GM12878 (cell line): ENCODE results near the gene LSAMP. TPM values are rescaled to one million over a fixed set of nuclear protein-coding genes. Genes with fewer than 3 reads are reported as not detected.

Experiments used
- ATAC-seq: fragments of 200-7000 bp; cut with Tn5 transposase; 3 replicates; pipeline ENCODE4 v1.9.1; 2020; ENCODE audit warnings: mild to moderate bottlenecking, moderate library complexity
- BruUV-seq: library from RNA; stranded (reverse); fragments of 400-500 nt; replicated peaks from 2 replicates; lab custom pipeline; 2021; lab: Mats Ljungman, UMichigan
- CTCF ChIA-PET: fragments of 300-600 bp; sonication (Branson Sonifier 250); formaldehyde crosslinking; extraction: SDS; loops from one replicate; lab custom pipeline; 2021; ENCODE audit warnings: inconsistent platforms; lab: Yijun Ruan, JAX
- POLR2A ChIA-PET: fragments of 350-600 bp; formaldehyde crosslinking; extraction: SDS; loops from one replicate; lab custom pipeline; 2021; ENCODE audit warnings: inconsistent platforms; lab: Charles Lee
- RAD21 ChIA-PET: fragments of 300-600 bp; sonication (Branson Sonifier 250); formaldehyde crosslinking; loops from one replicate; lab custom pipeline; 2023; ENCODE audit warnings: antibody characterized with exemption; ENCODE audit not compliant: unreplicated experiment; lab: Charles Lee
- SMC1A ChIA-PET: fragments of 300-600 bp; sonication (Branson Sonifier 250); formaldehyde crosslinking; loops from one replicate; lab custom pipeline; 2023; ENCODE audit not compliant: unreplicated experiment, uncharacterized antibody; lab: Charles Lee
- DNase-seq: peaks from one replicate; pipeline ENCODE4 v3.0.0-alpha.2; 2011; ENCODE audit warnings: low read depth, low spot score
- FAIRE-seq: peaks from 3 replicates; lab custom pipeline; 2011; peaks lifted over from hg19 to GRCh38; lab: Jason Lieb, UNC
- H2AFZ ChIP-seq: 2 replicates; pipeline ENCODE4 v1.6.0; 2011; ENCODE audit warnings: low read depth, low read length, control low read depth; ENCODE audit not compliant: control insufficient read depth
- H3K27ac ChIP-seq: 2 replicates; pipeline ENCODE4 v1.5.1; 2011; ENCODE audit warnings: control low read depth; ENCODE audit not compliant: control insufficient read depth, insufficient read depth
- H3K27me3 ChIP-seq, 2 experiments: replicated peaks in 1 of 2; 2 replicates each; pipeline versions ENCODE4 v1.6.0 to v1.6.1; 2011; ENCODE audit warnings: low read length in 1 of 2; ENCODE audit not compliant: control insufficient read depth in 2 of 2, insufficient read depth in 2 of 2
- H3K36me3 ChIP-seq, 2 experiments: 2 replicates each; pipeline ENCODE4 v1.5.1; 2011; ENCODE audit warnings: low read length in 1 of 2; ENCODE audit not compliant: control insufficient read depth in 2 of 2, insufficient read depth in 2 of 2
- H3K4me1 ChIP-seq: 2 replicates; pipeline ENCODE4 v1.6.1; 2011; ENCODE audit warnings: mild to moderate bottlenecking, low read length, moderate library complexity, mixed read lengths; ENCODE audit not compliant: control insufficient read depth, insufficient read depth
- H3K4me2 ChIP-seq: 2 replicates; pipeline ENCODE4 v1.6.0; 2011; ENCODE audit warnings: control low read depth; ENCODE audit not compliant: control insufficient read depth, insufficient read depth
- H3K4me3 ChIP-seq: fragments of 200-600 bp; sonication (generic); 2 replicates; pipeline ENCODE4 v1.5.1; 2016
- H3K79me2 ChIP-seq: 2 replicates; pipeline ENCODE4 v1.6.0; 2011; ENCODE audit warnings: low read length; ENCODE audit not compliant: control insufficient read depth, insufficient read depth
- H3K9ac ChIP-seq: 2 replicates; pipeline ENCODE4 v1.8.0; 2011; ENCODE audit warnings: low read length, control low read depth, mixed read lengths; ENCODE audit not compliant: control insufficient read depth, insufficient read depth
- H3K9me3 ChIP-seq: replicated peaks from 3 replicates; pipeline ENCODE4 v1.5.1; 2011; ENCODE audit warnings: mild to moderate bottlenecking, low read length; ENCODE audit not compliant: control insufficient read depth, insufficient read depth
- H4K20me1 ChIP-seq: 2 replicates; pipeline ENCODE4 v1.6.0; 2011; ENCODE audit not compliant: control insufficient read depth, insufficient read depth
- ATF3 ChIP-seq: IDR thresholded peaks from 2 replicates; pipeline ENCODE4 v1.6.1; 2011; ENCODE audit warnings: low read depth, mild to moderate bottlenecking, low read length, moderate library complexity, borderline replicate concordance; ENCODE audit errors: extremely low read depth
- CHD2 ChIP-seq: IDR thresholded peaks from 2 replicates; pipeline ENCODE4 v1.6.1; 2011; ENCODE audit warnings: low read depth, low read length, improper control_type of control experiment, borderline replicate concordance
- ETV6 ChIP-seq, 2 experiments: fragments of 450-650 bp in 1 of 2; IDR thresholded peaks in 1 of 2; conservative IDR thresholded peaks in 1 of 2; 2 replicates each; pipeline ENCODE4 v1.6.1; 2014; ENCODE audit warnings: antibody characterized with exemption in 1 of 2, borderline replicate concordance in 1 of 2, low read depth in 1 of 2, mild to moderate bottlenecking in 1 of 2, moderate library complexity in 1 of 2
- HCFC1 ChIP-seq: fragments of 150-350 bp; IDR thresholded peaks from 2 replicates; pipeline ENCODE4 v1.6.1; 2014; ENCODE audit warnings: low read length
- IKZF1 ChIP-seq: fragments of 450-650 bp; conservative IDR thresholded peaks from 2 replicates; pipeline ENCODE4 v1.6.1; 2017; ENCODE audit warnings: antibody characterized with exemption, mild to moderate bottlenecking
- IRF3 ChIP-seq: fragments of 450-650 bp; IDR thresholded peaks from 2 replicates; pipeline ENCODE4 v1.6.1; 2014; ENCODE audit warnings: mild to moderate bottlenecking
- IRF4 ChIP-seq: IDR thresholded peaks from 2 replicates; pipeline ENCODE4 v1.6.1; 2011; ENCODE audit warnings: low read depth, low read length
- MTA2 ChIP-seq: fragments of 450-650 bp; IDR thresholded peaks from 2 replicates; pipeline ENCODE4 v1.6.1; 2016; ENCODE audit warnings: low read depth, mild to moderate bottlenecking, moderate library complexity
- RB1 ChIP-seq: fragments of 450-650 bp; formaldehyde crosslinking; IDR thresholded peaks from 2 replicates; pipeline ENCODE4 v1.6.1; 2017; ENCODE audit warnings: mild to moderate bottlenecking, borderline replicate concordance
- RFX5 ChIP-seq: IDR thresholded peaks from 2 replicates; pipeline ENCODE4 v1.6.1; 2011; ENCODE audit warnings: low read depth, low read length, improper control_type of control experiment
- SPI1 ChIP-seq: IDR thresholded peaks from 2 replicates; pipeline ENCODE4 v1.6.1; 2011; ENCODE audit warnings: low read depth, mild to moderate bottlenecking, low read length, moderate library complexity, borderline replicate concordance; ENCODE audit not compliant: insufficient read depth
- STAT3 ChIP-seq: IDR thresholded peaks from 2 replicates; pipeline ENCODE4 v1.6.1; 2011; ENCODE audit warnings: low read depth, low read length, improper control_type of control experiment
- SUPT20H ChIP-seq: IDR thresholded peaks from 2 replicates; pipeline ENCODE4 v1.6.1; 2011; ENCODE audit warnings: low read depth, mild to moderate bottlenecking, low read length, moderate library complexity, borderline replicate concordance; ENCODE audit not compliant: control insufficient read depth
- SUZ12 ChIP-seq: fragments of 200-600 bp; sonication (generic); IDR thresholded peaks from one replicate; pipeline ENCODE4 v1.6.1; 2018; ENCODE audit warnings: antibody characterized with exemption, mild to moderate bottlenecking; ENCODE audit not compliant: unreplicated experiment
- ZZZ3 ChIP-seq: IDR thresholded peaks from 2 replicates; pipeline ENCODE4 v1.6.1; 2011; ENCODE audit warnings: low read depth; ENCODE audit not compliant: control insufficient read depth, insufficient read length
- WGBS: methylation state at CpG from one replicate; pipeline ENCODE4 v1.1.6; 2016; ENCODE audit warnings: low lambda C conversion rate; ENCODE audit not compliant: insufficient replicate concordance, insufficient coverage; ENCODE audit errors: missing lambda C conversion rate; 5-methylcytosine and 5-hydroxymethylcytosine counted together
- in situ Hi-C: fragments of 300-500 bp; cut with MboI; formaldehyde crosslinking; loops from 9 replicates; pipeline ENCODE4 v1.14.3; 2018; ENCODE audit warnings: mixed read lengths
- intact Hi-C: fragments of 100-400 bp; cut with micrococcal nuclease; formaldehyde crosslinking; loops from one replicate; pipeline ENCODE4 v1.14.2; 2022; ENCODE audit not compliant: unreplicated experiment
- polyA plus RNA-seq, 11 experiments: library from polyadenylated mRNA; depleted of rRNA in 4 of 11; unstranded in 6 of 11; stranded (reverse) in 5 of 11; fragments of >200 nt; fragmentation: Nextera tagmentation in 4 of 11; fragmentation: Illumina TruSeq in 1 of 11; extraction: Ambion mirVana in 4 of 11; extraction: Trizol in 1 of 11; gene quantifications; 1 replicate in 1 of 11; 2 replicates in 10 of 11; pipeline versions ENCODE4 v1.2.1 to v1.2.3, GENCODE V29; 2011 to 2016; ENCODE audit warnings: inconsistent platforms in 2 of 11, missing spikeins in 2 of 11, low read depth in 1 of 11
- total RNA-seq, 4 experiments: library from RNA; depleted of rRNA in 3 of 4; stranded (reverse); fragments of >200 nt in 3 of 4; fragmentation: Illumina TruSeq in 1 of 4; extraction: Trizol in 1 of 4; gene quantifications; 2 replicates each; pipeline versions ENCODE4 v1.2.1 to v1.2.3, GENCODE V29; 2013 to 2021
- TF ChIP-seq, protein P1 (sequence below): IDR thresholded peaks from 2 replicates; pipeline ENCODE4 v1.6.1; 2011; ENCODE audit warnings: borderline replicate concordance, low read depth, mild to moderate bottlenecking, moderate library complexity, mixed read lengths, low read length; ENCODE audit not compliant: insufficient read depth; ENCODE audit errors: extremely low read length
- TF ChIP-seq, protein P2 (sequence below): fragments of 450-650 bp; IDR thresholded peaks from 2 replicates; pipeline ENCODE4 v1.6.1; 2017; ENCODE audit warnings: mild to moderate bottlenecking, moderate library complexity

The LSAMP gene
- total and polyA plus RNA-seq, 10 of the 15 experiments (the other 5 are each of a cell fraction or from before 2014, with no cell fraction given), result 2.0 to 12.7 (median 6.5) TPM

- WGBS, result 30% methylated on average over 3 of the region's 3 CpGs
- POLR2A ChIA-PET, result interaction anchor here (1.1 to 2.2 kb wide), 3 partner anchors 10 to 34 kb away, joined by 4 to 8 read pairs (median 6); no protein-coding TSS in a partner anchor
- in situ Hi-C loops, result no loop called here
- no peak for TF ChIP-seq HCFC1
- no peak for TF ChIP-seq STAT3
- TF ChIP-seq, protein P1, sequence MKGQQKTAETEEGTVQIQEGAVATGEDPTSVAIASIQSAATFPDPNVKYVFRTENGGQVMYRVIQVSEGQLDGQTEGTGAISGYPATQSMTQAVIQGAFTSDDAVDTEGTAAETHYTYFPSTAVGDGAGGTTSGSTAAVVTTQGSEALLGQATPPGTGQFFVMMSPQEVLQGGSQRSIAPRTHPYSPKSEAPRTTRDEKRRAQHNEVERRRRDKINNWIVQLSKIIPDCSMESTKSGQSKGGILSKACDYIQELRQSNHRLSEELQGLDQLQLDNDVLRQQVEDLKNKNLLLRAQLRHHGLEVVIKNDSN, result no peak
- TF ChIP-seq, protein P2, sequence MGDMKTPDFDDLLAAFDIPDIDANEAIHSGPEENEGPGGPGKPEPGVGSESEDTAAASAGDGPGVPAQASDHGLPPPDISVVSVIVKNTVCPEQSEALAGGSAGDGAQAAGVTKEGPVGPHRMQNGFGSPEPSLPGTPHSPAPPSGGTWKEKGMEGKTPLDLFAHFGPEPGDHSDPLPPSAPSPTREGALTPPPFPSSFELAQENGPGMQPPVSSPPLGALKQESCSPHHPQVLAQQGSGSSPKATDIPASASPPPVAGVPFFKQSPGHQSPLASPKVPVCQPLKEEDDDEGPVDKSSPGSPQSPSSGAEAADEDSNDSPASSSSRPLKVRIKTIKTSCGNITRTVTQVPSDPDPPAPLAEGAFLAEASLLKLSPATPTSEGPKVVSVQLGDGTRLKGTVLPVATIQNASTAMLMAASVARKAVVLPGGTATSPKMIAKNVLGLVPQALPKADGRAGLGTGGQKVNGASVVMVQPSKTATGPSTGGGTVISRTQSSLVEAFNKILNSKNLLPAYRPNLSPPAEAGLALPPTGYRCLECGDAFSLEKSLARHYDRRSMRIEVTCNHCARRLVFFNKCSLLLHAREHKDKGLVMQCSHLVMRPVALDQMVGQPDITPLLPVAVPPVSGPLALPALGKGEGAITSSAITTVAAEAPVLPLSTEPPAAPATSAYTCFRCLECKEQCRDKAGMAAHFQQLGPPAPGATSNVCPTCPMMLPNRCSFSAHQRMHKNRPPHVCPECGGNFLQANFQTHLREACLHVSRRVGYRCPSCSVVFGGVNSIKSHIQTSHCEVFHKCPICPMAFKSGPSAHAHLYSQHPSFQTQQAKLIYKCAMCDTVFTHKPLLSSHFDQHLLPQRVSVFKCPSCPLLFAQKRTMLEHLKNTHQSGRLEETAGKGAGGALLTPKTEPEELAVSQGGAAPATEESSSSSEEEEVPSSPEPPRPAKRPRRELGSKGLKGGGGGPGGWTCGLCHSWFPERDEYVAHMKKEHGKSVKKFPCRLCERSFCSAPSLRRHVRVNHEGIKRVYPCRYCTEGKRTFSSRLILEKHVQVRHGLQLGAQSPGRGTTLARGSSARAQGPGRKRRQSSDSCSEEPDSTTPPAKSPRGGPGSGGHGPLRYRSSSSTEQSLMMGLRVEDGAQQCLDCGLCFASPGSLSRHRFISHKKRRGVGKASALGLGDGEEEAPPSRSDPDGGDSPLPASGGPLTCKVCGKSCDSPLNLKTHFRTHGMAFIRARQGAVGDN, result no peak
- peak; percentile 29; the same call in 1 of the 2 replicates for TF ChIP-seq SPI1
- TF ChIP-seq SUPT20H, result no peak
- no peak for TF ChIP-seq IRF3
- TF ChIP-seq IKZF1, result peak; percentile 23; the same call in 1 of the 2 replicates
- TF ChIP-seq RFX5, result no peak
- TF ChIP-seq SUZ12, result no peak
- TF ChIP-seq RB1, result no peak
- TF ChIP-seq ETV6 (conservative IDR thresholded peaks at IDR 0.05 in 1 of 2, IDR thresholded peaks at IDR 0.05 in 1 of 2; ENCODE audit: borderline replicate concordance in 1 of 2, low read depth in 1 of 2), result no peak
- TF ChIP-seq ZZZ3, result no peak
- 0 out of 2 replicates have a peak, but pooled peaks have one; percentile 27 for TF ChIP-seq MTA2
- TF ChIP-seq IRF4, result no peak
- TF ChIP-seq ATF3, result no peak
- TF ChIP-seq CHD2, result 0 out of 2 replicates have a peak, but pooled peaks have one; percentile 26
Observed at GRCh38 chr3:116299646-116300081, 145.6 kb downstream of the LSAMP start.

More at GRCh38 chr3:116299646-116300081, 145.6 kb downstream of the LSAMP start:
- H3K9ac ChIP-seq, result no peak overlapping the region
- ATAC-seq, result peak; percentile 88
- no peak overlapping the region for H3K4me3 ChIP-seq
- no peaks in the 10 kb centered on the region for H3K36me3 ChIP-seq
- no peak overlapping the region for H3K27ac ChIP-seq
- BruUV-seq, result no TSS peak
- no peaks in the 10 kb centered on the region for H3K9me3 ChIP-seq
- H2AFZ ChIP-seq, result no peak overlapping the region
- RAD21 ChIA-PET, result interaction anchor here (0.8 to 3.7 kb wide), 10 partner anchors 9 to 158 kb away, joined by 3 to 17 read pairs (median 4); no protein-coding TSS in a partner anchor
- no peaks in the 10 kb centered on the region for H3K79me2 ChIP-seq
- CTCF ChIA-PET, result interaction anchor here (0.8 to 1.4 kb wide), 4 partner anchors 12 to 39 kb away, joined by 3 to 5 read pairs (median 4); no protein-coding TSS in a partner anchor
- H4K20me1 ChIP-seq, result no peaks in the 10 kb centered on the region
- H3K27me3 ChIP-seq, result no peaks in the 10 kb centered on the region
- SMC1A ChIA-PET, result interaction anchor here (0.7 to 3.3 kb wide), 20 partner anchors 8 to 111 kb away, joined by 3 to 13 read pairs (median 4); no protein-coding TSS in a partner anchor
- intact Hi-C loops, result no loop called here
- no peaks in the 10 kb centered on the region for H3K4me1 ChIP-seq
- H3K4me2 ChIP-seq, result no peak overlapping the region
- DNase-seq, result peak; percentile 31
- FAIRE-seq, result no peak
